ENCODE results near the gene CAPZA2.

DNA sequence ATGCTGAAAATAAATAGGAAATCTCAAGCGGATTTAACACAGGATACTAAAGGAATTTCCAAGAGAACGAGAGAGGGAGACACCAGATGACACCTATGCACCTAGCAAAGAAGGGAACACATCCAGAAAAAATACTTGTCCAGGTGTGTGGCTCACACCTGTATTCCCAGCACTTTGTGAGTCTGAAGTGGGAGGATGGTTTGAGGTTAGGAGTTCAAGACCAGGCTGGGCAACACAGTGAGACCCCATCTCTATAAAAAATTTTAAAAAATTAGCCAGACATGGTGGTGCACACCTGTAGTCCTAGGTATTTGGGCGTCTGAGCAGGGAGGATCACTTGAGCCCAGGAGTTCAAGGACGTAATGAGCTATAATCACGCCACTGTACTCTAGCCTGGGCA is 11.2 kb upstream of the CAPZA2 start:
- TF ChIP-seq, protein P1, sequence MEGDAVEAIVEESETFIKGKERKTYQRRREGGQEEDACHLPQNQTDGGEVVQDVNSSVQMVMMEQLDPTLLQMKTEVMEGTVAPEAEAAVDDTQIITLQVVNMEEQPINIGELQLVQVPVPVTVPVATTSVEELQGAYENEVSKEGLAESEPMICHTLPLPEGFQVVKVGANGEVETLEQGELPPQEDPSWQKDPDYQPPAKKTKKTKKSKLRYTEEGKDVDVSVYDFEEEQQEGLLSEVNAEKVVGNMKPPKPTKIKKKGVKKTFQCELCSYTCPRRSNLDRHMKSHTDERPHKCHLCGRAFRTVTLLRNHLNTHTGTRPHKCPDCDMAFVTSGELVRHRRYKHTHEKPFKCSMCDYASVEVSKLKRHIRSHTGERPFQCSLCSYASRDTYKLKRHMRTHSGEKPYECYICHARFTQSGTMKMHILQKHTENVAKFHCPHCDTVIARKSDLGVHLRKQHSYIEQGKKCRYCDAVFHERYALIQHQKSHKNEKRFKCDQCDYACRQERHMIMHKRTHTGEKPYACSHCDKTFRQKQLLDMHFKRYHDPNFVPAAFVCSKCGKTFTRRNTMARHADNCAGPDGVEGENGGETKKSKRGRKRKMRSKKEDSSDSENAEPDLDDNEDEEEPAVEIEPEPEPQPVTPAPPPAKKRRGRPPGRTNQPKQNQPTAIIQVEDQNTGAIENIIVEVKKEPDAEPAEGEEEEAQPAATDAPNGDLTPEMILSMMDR (conservative IDR thresholded peaks at IDR 0.05 in 1 of 2, IDR thresholded peaks at IDR 0.05 in 1 of 2; ENCODE audit: extremely low read depth in 1 of 2, insufficient read depth in 1 of 2, low read depth in 1 of 2, low read length in 2 of 2), result no peak
- TF ChIP-seq EZH2 (IDR thresholded peaks at IDR 0.05; ENCODE audit: borderline replicate concordance, low read length), result no peak
